GM21576 (cell line): Measurements from ENCODE around the gene OR14J1.
"Not testable (repeated sequence)": the region's sequence is repeated elsewhere in the genome, so short reads cannot be mapped to it uniquely, and the experiment has no call there.

ENCODE experiments used
- ATAC-seq: cut with Tn5 transposase; IDR thresholded peaks from one replicate; pipeline ENCODE4 v1.9.1; 2021; ENCODE audit warnings: mild to moderate bottlenecking, moderate library complexity; ENCODE audit not compliant: unreplicated experiment

OR14J1 gene, protein sequence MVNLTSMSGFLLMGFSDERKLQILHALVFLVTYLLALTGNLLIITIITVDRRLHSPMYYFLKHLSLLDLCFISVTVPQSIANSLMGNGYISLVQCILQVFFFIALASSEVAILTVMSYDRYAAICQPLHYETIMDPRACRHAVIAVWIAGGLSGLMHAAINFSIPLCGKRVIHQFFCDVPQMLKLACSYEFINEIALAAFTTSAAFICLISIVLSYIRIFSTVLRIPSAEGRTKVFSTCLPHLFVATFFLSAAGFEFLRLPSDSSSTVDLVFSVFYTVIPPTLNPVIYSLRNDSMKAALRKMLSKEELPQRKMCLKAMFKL

DNA sequence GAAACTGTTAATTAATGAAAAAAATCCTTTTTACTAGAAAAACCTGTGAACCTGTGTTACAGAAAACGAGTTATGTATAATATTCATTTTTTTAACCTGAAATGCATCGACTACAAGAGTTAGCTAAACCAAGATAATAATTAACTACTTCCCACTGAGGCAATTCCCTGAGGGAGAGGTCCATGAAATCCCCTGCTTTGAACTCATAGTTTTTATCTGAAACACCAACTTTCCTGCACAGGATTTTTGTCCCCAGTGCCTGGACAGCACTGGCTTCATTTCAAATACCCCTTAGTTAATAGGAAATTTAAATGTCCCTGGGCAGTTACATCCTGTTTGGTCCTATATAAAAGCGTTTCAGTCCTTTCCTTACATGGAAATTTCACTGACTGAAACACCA lies at the start of gene OR14J1:
Gene OR14J1 (plus strand): TSS at position 386 of the 400 bp plus-strand sequence. CDS start 4,989 bp downstream, outside the sequence.
- no peak for ATAC-seq

DNA sequence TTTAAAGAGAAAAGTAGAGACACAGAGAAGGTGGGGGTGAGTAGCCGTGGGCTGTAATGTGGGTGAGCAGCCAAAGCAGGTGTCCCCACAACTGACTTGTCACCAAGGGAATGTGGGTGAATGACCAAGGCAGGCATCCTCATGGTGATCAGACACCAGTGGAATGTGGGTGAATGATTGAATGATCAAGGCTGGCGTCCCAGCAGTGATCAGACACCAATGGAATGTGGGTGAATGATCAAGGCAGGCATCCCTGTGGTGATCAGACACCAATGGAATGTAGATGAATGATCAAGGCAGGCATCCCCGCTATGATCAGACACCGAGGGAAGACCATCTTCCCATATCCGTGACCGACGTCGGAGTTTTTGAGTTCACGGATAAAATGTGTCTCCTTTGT lies 49.8 kb upstream of the OR14J1 start:
- ATAC-seq, result no peak

DNA sequence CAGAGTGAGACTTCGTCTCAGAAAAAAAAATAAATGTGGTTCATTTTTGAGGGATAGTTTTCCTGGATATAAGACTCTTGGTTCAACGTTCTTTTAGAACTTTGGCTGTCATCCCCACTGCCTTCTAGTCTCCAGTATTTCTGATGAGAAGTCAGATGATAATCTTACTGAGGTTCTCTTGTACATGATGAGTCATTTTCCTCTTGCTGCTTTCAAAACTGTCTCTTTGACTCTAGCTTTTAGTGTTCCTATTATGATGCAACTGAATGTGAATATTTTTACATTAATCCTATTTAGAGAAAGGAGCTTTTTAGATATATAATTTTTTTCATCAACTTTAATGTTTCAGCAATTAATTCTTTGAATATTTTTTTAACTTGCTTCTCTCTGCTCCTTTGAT lies 46.0 kb upstream of the OR14J1 start:
- no peak for ATAC-seq

DNA sequence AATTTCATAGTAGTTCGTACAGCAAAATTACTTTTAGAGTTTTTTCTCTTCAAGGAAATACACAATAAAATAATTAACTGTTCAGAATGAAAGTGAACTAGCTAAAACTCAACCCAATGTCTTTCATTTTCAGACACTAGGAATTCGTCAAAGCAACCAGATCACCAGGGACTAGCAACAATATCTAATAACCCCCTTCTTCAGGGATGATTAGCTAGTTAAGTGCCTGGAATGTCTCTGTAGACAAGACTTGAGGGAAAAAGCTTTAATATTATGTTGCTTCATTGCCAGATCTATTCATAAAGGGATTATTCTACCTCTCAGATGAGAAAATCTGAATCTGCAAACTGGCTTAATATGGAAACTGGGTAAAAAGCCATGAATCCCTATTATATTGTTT lies 41.8 kb upstream of the OR14J1 start:
- ATAC-seq, result no peak

DNA sequence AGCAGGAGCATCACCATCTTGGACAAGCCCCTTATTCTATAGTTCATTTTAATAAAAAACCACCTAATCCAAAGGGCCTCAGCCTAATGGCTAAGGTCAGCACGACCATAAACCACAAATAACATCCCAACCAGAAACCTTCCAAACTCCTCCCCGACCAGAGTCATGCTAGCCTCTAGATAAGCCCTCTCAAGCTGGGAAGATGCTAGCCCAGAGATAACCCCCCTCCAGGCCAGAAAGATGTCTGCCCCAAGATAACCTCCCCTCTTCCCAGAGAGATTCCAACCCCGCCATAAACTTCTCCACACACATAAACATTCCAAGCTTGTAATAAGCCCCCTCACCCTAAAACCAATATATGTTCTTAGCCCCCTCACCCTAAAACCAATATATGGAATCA lies 38.5 kb upstream of the OR14J1 start:
- ATAC-seq, result no peak

DNA sequence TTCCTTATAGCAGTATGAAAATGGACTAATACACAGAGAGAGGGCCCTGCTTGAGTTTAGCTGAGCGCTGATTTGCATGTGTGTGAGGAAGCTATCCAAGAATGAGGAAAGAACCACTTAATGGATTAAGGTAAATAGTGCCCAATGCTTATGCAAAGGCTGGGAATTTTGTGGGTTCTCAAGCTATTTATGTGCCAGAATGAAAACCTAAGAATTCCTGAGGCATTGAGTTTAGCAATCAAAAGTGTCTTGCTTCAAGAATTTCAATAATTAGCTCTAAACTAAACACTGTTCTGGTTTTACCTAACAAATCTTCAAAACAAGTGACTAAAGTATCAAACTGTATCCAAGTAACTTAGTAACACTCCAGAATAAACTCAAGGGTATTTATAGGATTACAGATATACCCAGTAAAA lies 7.0 kb upstream of the OR14J1 start:
- ATAC-seq, result no peak

DNA sequence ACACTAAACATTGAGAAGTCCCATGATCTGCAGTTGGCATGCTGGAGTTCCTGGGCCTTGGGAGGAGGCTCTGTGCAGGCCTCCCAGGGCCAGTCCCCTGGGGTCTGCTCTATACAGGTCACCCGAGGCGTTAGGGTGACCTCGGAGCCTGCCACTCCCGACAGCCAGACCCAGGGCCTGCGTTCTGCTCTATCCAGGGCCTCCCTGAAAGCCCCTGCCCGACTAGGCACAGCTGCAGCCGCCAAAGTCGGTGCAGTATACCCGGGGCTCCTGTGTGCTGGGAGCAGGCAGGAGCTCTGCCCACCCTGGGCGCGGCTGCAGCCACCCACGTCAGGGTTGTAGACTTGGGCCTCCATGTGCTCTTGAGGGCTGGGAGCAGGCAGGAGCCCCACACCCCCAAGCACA lies 6.3 kb upstream of the OR14J1 start:
- ATAC-seq, result no peak

DNA sequence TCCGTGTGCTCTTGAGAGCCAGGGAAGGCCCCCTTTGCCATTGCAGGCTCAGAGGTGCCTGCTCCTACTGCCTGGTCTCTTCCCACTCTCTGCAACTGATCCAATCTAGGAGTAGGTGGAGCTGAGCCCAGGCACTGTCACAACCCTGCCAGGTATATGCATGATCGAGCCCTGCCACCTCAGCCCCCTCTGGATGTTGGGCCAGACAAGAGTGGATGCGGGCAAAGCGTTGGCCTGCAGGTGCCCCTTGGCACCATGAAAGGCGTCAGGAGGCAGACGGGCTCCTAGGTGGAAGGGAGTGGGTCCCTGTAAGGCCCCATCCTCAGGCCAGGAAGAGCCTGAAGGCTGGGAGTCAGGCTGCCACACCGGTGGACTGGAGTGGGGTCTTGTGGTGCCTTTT lies 5.9 kb upstream of the OR14J1 start:
- ATAC-seq, result no peak

DNA sequence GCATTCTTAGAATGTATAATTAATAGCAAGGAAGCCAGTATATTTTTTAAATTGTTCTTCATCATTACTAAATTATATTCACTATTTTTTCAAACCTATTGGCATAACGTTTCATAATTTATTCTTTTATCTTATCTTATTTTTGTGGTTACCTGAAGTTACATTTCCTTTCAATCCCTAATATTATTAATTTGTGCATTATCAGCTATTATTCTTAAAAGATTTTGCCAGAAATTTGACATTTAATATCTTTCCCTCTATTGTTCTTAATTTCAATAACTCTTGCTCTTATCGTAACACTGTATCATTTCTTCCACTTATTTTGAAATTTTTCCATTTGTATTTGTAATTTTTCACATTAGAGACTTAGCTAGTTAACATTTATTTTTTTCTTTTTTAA lies 18.4 kb downstream of the OR14J1 start:
- no peak for ATAC-seq

DNA sequence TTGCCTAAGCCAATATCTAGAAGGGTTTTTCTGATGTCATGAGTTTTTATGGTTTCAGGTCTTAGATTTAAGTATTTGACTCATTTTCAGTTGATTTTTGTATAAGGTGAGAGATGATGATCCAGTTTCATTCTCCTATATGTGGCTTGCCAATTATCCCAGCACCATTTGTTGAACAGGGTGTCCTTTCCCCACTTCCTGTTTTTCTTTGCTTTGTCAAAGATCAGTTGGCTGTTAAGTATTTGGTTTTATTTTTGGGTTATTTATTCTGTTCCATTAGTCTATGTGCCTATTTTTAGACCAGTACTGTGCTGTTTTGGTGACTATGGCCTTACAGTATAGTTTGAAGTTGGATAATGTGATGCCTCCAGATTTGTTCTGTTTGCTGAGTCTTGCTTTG lies 21.8 kb downstream of the OR14J1 start:
- not testable (repeated sequence) for ATAC-seq

DNA sequence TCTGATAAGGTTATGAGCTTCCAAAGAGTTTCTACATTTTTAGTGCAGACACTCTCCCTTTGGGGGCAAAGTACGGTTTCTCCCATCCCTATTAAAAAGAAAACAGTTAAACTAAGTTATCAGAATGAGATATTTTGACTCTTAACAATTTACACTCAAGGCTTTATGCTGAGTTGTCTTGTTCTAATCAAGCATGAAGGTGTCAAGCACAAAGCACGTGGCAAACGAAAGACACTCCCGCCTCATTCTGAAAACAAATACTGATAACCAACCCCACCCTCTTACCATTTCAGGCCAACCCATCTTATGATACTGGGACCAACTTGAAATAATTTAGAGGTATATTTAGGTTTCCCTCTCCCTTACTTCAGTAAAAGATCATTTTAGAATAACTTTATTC lies 24.3 kb downstream of the OR14J1 start:
- no peak for ATAC-seq

DNA sequence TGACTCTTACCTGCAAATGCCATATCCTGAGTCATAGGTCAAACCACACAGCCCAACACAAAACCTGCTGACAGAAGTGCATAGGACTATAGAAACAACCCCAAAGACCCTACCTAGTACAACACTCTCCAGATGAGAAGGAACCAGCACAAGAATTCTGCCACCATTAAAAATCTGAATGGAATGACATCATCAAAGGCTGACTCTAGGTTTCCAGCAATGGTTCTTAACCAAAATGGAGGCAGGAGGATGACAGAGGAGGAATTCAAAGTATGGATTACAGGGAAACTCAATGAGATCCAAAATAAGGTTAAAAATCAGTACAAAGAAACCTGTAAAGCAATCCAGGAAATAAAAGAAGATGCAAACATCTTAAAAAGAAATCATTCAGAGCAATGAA lies 31.2 kb downstream of the OR14J1 start:
- no peak for ATAC-seq

DNA sequence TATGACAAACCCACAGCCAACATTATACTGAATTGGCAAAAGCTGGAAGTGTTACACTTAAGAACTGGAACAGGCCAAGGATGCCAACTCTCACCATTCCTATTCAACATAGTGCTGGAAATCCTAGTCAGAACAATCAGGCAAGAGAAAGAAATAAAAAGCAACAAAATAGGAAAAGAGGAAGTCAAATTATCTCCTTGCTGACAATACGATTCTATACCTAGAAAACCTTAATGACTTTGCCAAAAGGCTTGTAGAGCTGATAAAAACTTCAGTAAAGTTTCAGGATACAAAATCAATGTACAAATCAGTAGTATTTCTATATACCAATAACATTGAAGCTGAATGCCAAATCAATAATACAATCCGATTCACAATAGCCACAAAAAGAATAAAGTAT lies 34.8 kb downstream of the OR14J1 start:
- no peak for ATAC-seq

DNA sequence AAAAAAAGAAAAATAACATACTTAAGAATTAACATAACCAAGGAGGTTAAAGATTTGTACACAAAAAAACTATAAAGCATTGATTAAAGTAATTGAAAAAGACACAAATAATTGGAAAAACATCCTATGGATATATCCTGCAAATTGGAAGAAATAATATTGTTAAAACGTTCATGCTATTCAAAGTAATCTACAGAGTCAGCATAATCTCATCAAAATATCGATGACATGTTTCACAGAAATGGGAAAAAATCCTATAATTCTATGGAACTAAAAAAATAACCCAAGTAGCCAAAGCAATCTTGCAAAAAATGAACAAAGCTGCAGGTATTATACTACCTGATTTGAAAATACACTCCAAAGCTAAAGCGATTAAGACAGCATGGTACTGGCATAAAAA lies 43.9 kb downstream of the OR14J1 start:
- no peak for ATAC-seq

DNA sequence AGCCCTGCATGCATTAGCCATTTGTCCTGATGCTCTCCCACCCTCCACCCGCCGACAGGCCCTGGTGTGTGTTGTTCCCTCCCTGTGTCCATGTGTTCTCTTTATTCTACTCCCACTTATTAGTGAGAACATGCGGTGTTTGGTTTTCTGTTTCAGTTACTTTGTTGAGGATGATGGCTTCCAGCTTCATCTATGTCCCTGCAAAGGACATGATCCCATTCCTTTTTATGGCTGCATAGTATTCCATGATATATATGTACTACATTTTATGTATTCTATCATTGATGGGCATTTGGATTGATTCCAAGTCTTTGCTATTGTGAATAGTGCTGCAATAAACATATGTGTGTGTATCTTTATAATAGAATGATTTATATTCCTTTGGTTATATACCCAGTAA lies 47.8 kb downstream of the OR14J1 start:
- ATAC-seq, result not testable (repeated sequence)

DNA sequence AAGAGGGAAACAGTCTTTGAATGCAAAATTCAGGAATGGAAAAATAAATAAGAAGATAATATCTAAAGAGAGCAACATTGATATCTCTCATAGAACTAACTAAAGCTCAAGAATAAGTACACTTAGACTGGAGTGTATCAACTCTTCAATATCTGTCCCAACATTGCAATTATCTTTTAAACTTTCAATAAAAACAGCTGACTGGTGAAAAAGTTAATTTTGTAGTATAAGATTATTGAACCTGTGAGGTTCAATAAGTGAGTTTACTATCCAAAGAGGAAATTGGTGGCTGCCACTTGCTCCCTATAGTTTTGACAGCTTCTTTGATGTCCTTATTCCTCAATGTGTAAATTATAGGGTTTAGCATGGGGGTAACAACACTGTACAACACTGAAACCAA lies 53.5 kb downstream of the OR14J1 start:
- ATAC-seq, result no peak

DNA sequence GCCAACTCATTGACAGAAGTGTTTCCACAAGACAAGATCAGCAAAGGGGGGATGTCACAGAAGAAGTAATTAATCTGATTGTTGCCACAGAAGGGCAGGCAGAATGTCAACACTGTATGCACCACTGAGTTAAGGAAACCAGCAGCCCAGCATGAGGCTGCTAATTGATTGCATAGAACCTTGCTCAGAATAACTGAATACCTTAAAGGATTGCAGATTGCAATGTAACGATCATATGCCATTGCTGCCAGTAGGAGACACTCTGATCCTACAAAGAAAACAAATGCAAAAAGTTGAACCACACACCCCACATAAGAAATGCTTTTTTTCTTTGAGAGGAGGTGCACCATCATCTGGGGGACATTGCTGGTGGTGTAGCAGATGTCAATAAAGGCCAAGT lies 54.1 kb downstream of the OR14J1 start:
- no peak for ATAC-seq
